B cell (primary cell): ENCODE measurements around the gene TRANK1. TPM values are rescaled to one million over a fixed set of nuclear protein-coding genes. Genes with fewer than 3 reads are reported as not detected.

Experiments used
- ATAC-seq: fragments of 200-7000 bp; cut with Tn5 transposase; one replicate; pipeline ENCODE4 v1.10.0; 2021; ENCODE audit warnings: low read depth, mild to moderate bottlenecking, moderate number of reproducible peaks, moderate library complexity
- CTCF ChIA-PET: fragments of 350-600 bp; sonication (Branson Sonifier 250); formaldehyde crosslinking; loops from one replicate; lab custom pipeline; 2021; ENCODE audit warnings: antibody characterized with exemption, inconsistent platforms; lab: Charles Lee
- POLR2A ChIA-PET: fragments of 350-600 bp; sonication (Branson Sonifier 250); formaldehyde crosslinking; loops from one replicate; lab custom pipeline; 2021; ENCODE audit warnings: antibody characterized with exemption; lab: Charles Lee
- DNase-seq: peaks from one replicate; pipeline ENCODE4 v3.0.0; 2013
- H2AFZ ChIP-seq: 2 replicates; pipeline ENCODE4 v1.6.1; 2012; ENCODE audit warnings: mild to moderate bottlenecking, low read depth, low read length; ENCODE audit not compliant: insufficient read depth, poor library complexity, severe bottlenecking
- H3K27ac ChIP-seq, 2 donors: 1 replicate in 1 of 2; 2 replicates in 1 of 2; pipeline ENCODE4 v1.5.1; 2012 to 2013; ENCODE audit warnings: low read length in 2 of 2, mild to moderate bottlenecking in 2 of 2, moderate library complexity in 1 of 2
- H3K27me3 ChIP-seq, 4 experiments: fragments of 200-600 bp in 1 of 4; sonication (generic) in 1 of 4; replicated peaks in 1 of 4; 1 replicate in 2 of 4; 2 replicates in 2 of 4; pipeline versions ENCODE4 v1.6.1 to v1.7.0; 2013 to 2016; ENCODE audit warnings: low read length in 3 of 4, mild to moderate bottlenecking in 2 of 4, mixed read lengths in 1 of 4, moderate library complexity in 1 of 4; ENCODE audit not compliant: insufficient read depth in 4 of 4, control insufficient read depth in 3 of 4; ENCODE audit errors: control extremely low read depth in 1 of 4
- H3K36me3 ChIP-seq, 2 experiments: replicated peaks in 1 of 2; 1 replicate in 1 of 2; 2 replicates in 1 of 2; pipeline versions ENCODE4 v1.6.1 to v1.7.1; 2013; ENCODE audit warnings: low read length in 1 of 2; ENCODE audit not compliant: insufficient read depth in 2 of 2, control insufficient read depth in 1 of 2; ENCODE audit errors: control extremely low read depth in 1 of 2, extremely low read depth in 1 of 2
- H3K4me1 ChIP-seq, 2 donors: fragments of 200-600 bp in 1 of 2; sonication (generic) in 1 of 2; 1 replicate in 1 of 2; 2 replicates in 1 of 2; pipeline versions ENCODE4 v1.5.1 to v1.6.1; 2013 to 2017; ENCODE audit warnings: low read length in 2 of 2; ENCODE audit not compliant: control insufficient read depth in 2 of 2, insufficient read depth in 2 of 2
- H3K4me2 ChIP-seq: replicated peaks from 2 replicates; pipeline ENCODE3; 2012; ENCODE audit warnings: mild to moderate bottlenecking, low read depth, low read length; ENCODE audit not compliant: poor library complexity, severe bottlenecking
- H3K4me3 ChIP-seq, 5 experiments: fragments of 200-600 bp in 1 of 5; sonication (generic) in 1 of 5; 1 replicate in 3 of 5; 2 replicates in 2 of 5; pipeline versions ENCODE4 v1.5.1 to v1.7.0; 2011 to 2016; ENCODE audit warnings: low read length in 4 of 5, mild to moderate bottlenecking in 4 of 5, low read depth in 2 of 5, control low read depth in 1 of 5, moderate library complexity in 1 of 5; ENCODE audit not compliant: insufficient read depth in 1 of 5; ENCODE audit errors: control extremely low read depth in 1 of 5, extremely low read depth in 1 of 5
- H3K79me2 ChIP-seq: fragments of 200-600 bp; sonication (generic); one replicate; pipeline ENCODE4 v1.6.0; 2016; ENCODE audit warnings: low read length; ENCODE audit not compliant: control insufficient read depth, insufficient read depth
- H3K9ac ChIP-seq: fragments of 200-600 bp; sonication (generic); 2 replicates; pipeline ENCODE4 v1.6.1; 2017; ENCODE audit warnings: mild to moderate bottlenecking, low read length, moderate library complexity
- H3K9me3 ChIP-seq, 3 donors: one replicate each; pipeline versions ENCODE4 v1.6.1 to v1.7.1; 2013; ENCODE audit warnings: low read length in 2 of 3; ENCODE audit not compliant: control insufficient read depth in 2 of 3, insufficient read depth in 1 of 3; ENCODE audit errors: control extremely low read depth in 1 of 3
- H4K20me1 ChIP-seq: 2 replicates; pipeline ENCODE4 v1.6.0; 2012; ENCODE audit warnings: mild to moderate bottlenecking, low read length; ENCODE audit not compliant: insufficient read depth, control insufficient read depth, poor library complexity, severe bottlenecking
- H3K27ac Mint-ChIP-seq: one replicate; pipeline ENCODE4 v1.8.0; 2021; ENCODE audit warnings: mixed read lengths
- H3K27me3 Mint-ChIP-seq: one replicate; pipeline ENCODE4 v1.8.0; 2021; ENCODE audit warnings: mixed read lengths
- H3K4me1 Mint-ChIP-seq: one replicate; pipeline ENCODE4 v1.8.0; 2021; ENCODE audit warnings: mixed read lengths
- H3K4me3 Mint-ChIP-seq: one replicate; pipeline ENCODE4 v1.8.0; 2021; ENCODE audit warnings: mixed read lengths
- H3K9me3 Mint-ChIP-seq: one replicate; pipeline ENCODE4 v1.8.0; 2022; ENCODE audit warnings: mixed read lengths; ENCODE audit not compliant: insufficient read depth
- EZH2 ChIP-seq: IDR thresholded peaks from 2 replicates; pipeline ENCODE4 v1.6.1; 2012; ENCODE audit warnings: borderline replicate concordance, low read depth, mild to moderate bottlenecking, moderate library complexity, low read length; ENCODE audit not compliant: insufficient read depth, poor library complexity, severe bottlenecking
- WGBS: methylation state at CpG from one replicate; pipeline ENCODE4 v1.1.5; 2013; ENCODE audit warnings: missing lambda C conversion rate; ENCODE audit not compliant: insufficient coverage; 5-methylcytosine and 5-hydroxymethylcytosine counted together
- intact Hi-C: fragments of 100-400 bp; cut with micrococcal nuclease; formaldehyde crosslinking; loops from one replicate; pipeline ENCODE4 v1.10.0; 2022
- polyA plus RNA-seq: library from polyadenylated mRNA; depleted of rRNA; stranded (reverse); fragments of >200 nt; gene quantifications from 2 replicates; pipeline ENCODE4 v1.2.3, GENCODE V29; 2012
- total RNA-seq, 2 donors: library from RNA; stranded (reverse); fragments of 120-200 nt in 1 of 2; gene quantifications; 1 replicate in 1 of 2; 2 replicates in 1 of 2; pipeline versions ENCODE4 v1.2.3 to v1.2.4, GENCODE V29; 2013 to 2022
- TF ChIP-seq, protein P1 (sequence below): fragments of 200-600 bp; IDR thresholded peaks from one replicate; pipeline ENCODE4 v1.8.0; 2022; ENCODE audit warnings: antibody characterized with exemption, mild to moderate bottlenecking

Gene TRANK1
- total and polyA plus RNA-seq, 2 donors (not counting 1 experiment from before 2014, with no cell fraction given) = 20.8 to 147 TPM

DNA sequence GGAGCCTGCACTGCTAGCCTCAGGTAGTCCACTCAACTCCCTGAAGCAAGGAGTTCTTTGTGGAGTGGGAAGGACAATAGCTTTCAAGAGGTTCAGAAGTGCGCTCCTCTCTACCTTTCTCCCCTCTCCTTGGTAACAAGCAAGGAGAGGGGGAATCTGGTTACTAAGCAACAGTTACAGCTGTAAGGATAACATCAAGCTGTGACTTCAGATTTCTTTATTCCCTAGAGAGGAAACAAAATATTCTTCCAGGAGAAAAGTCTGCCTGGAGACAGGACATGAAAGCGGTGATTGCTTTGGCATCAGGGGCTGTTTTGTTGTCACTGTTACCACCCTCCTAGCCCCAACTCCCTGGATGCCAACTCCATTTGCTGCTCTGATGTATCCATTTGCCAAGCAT lies 70.4 kb downstream of the TRANK1 start:
- no peak overlapping the region for H3K27ac Mint-ChIP-seq
- CTCF ChIA-PET = interaction anchor here (0.7 to 5.9 kb wide), 4 partner anchors 18 to 98 kb away, joined by 3 to 38 read pairs (median 12); partner anchors contain the start of gene TRANK1
- ATAC-seq = no peak

DNA sequence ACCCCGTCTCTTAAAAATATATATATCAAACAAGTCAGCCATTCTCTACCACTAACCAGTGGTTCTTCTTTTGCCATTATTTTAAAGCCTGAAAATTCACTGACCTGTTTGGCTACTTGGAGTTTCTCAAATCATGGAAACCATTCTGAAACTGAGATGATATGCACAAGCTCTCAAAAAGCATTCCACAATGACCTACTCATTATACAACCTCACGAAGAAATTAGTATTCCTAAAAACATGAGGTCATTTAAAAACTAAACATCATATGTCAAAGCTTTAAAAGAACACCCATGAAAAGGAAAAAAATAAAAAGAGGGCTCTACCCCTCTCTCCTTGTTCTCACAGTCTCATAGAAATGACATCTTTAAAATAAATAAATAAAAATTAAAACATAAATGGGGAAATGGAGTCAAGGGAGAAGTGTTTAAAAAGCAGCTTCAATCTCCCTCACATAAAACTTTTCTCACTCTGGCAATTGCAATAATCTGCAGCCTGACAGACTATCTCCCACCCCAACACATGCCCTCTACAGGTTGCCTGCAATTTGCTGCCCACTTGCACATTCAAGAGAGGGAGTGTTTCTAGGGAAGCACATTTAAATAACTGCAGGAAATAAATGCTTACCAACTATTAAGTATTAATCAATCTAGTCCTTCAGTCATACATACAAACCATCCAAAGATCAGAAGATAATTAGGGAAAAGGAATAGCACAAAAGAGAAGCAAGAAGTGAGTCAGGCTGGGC lies 73.3 kb downstream of the TRANK1 start:
- Histone ChIP-seq H3K4me1 (peaks cover 7 to 19% of the 10 kb centered on the region in 2 donors), H3K27me3 (no peaks in the 10 kb centered on the region), H3K79me2 (peaks cover 16% of the 10 kb centered on the region), H3K36me3 (peaks cover 3 to 28% of the 10 kb centered on the region in 2 experiments), H3K27ac (no peak overlapping the region), H3K4me2 (no peak overlapping the region), H4K20me1 (no peaks in the 10 kb centered on the region), H3K9ac (no peak overlapping the region), H2AFZ (no peak overlapping the region), H3K4me3 (no peak overlapping the region), H3K9me3 (no peaks in the 10 kb centered on the region)
- H3K9me3 Mint-ChIP-seq = no peaks in the 10 kb centered on the region
- intact Hi-C loops = no loop called here
- peaks cover 29% of the 10 kb centered on the region for H3K4me1 Mint-ChIP-seq
- DNase-seq (no peak), ATAC-seq (no peak)
- CTCF ChIA-PET = interaction anchor here (0.8 to 5.1 kb wide), 9 partner anchors 14 to 480 kb away, joined by 3 to 21 read pairs (median 3); partner anchors contain the start of gene TRANK1
- H3K27ac Mint-ChIP-seq = no peak overlapping the region
- WGBS = 100% methylated on average over 1 of the region's 2 CpGs
- H3K27me3 Mint-ChIP-seq = no peaks in the 10 kb centered on the region
- POLR2A ChIA-PET = no interaction called here
- H3K4me3 Mint-ChIP-seq = no peak overlapping the region
- TF ChIP-seq, protein P1, sequence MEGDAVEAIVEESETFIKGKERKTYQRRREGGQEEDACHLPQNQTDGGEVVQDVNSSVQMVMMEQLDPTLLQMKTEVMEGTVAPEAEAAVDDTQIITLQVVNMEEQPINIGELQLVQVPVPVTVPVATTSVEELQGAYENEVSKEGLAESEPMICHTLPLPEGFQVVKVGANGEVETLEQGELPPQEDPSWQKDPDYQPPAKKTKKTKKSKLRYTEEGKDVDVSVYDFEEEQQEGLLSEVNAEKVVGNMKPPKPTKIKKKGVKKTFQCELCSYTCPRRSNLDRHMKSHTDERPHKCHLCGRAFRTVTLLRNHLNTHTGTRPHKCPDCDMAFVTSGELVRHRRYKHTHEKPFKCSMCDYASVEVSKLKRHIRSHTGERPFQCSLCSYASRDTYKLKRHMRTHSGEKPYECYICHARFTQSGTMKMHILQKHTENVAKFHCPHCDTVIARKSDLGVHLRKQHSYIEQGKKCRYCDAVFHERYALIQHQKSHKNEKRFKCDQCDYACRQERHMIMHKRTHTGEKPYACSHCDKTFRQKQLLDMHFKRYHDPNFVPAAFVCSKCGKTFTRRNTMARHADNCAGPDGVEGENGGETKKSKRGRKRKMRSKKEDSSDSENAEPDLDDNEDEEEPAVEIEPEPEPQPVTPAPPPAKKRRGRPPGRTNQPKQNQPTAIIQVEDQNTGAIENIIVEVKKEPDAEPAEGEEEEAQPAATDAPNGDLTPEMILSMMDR = no peak
- no peak for TF ChIP-seq EZH2

More for the DNA sequence above, 70.4 kb downstream of the TRANK1 start:
- Histone ChIP-seq H2AFZ (no peak overlapping the region), H3K27me3 (no peaks in the 10 kb centered on the region), H3K4me3 (no peak overlapping the region), H3K4me2 (no peak overlapping the region), H3K9ac (no peak overlapping the region), H3K36me3 (peaks cover 2 to 18% of the 10 kb centered on the region in 2 experiments), H3K79me2 (peaks cover 13% of the 10 kb centered on the region), H3K9me3 (no peaks in the 10 kb centered on the region), H4K20me1 (no peaks in the 10 kb centered on the region), H3K4me1 (peaks cover 21 to 22% of the 10 kb centered on the region in 2 donors), H3K27ac (no peak overlapping the region)
- 100% methylated on average over 1 of the region's 2 CpGs for WGBS
- H3K4me3 Mint-ChIP-seq = no peak overlapping the region
- POLR2A ChIA-PET = no interaction called here
- peaks cover 42% of the 10 kb centered on the region for H3K4me1 Mint-ChIP-seq
- no peaks in the 10 kb centered on the region for H3K9me3 Mint-ChIP-seq
- H3K27me3 Mint-ChIP-seq = no peaks in the 10 kb centered on the region
- intact Hi-C loops = no loop called here
- DNase-seq = no peak
- TF ChIP-seq, protein P1 = no peak
- TF ChIP-seq EZH2 = no peak
